HepG2 (cell line): ENCODE measurements around the gene NOCT. TPM values are rescaled to one million over a fixed set of nuclear protein-coding genes. Genes with fewer than 3 reads are reported as not detected.

Source experiments
- ASH2L ChIP-seq: fragments of 300-600, 200-600 bp; sonication (generic); IDR thresholded peaks from 2 replicates; pipeline ENCODE4 v1.7.0; 2017; ENCODE audit warnings: low read depth, mild to moderate bottlenecking, moderate library complexity, mixed read lengths, low read length; ENCODE audit not compliant: insufficient read length
- CC2D1A ChIP-seq: sonication (generic); formaldehyde crosslinking; IDR thresholded peaks from 2 replicates; pipeline ENCODE4 v1.8.1; 2023; ENCODE audit warnings: mild to moderate bottlenecking, missing genetic modification reagents
- HNRNPK ChIP-seq: fragments of 200-400 bp; formaldehyde crosslinking; IDR thresholded peaks from 2 replicates; pipeline ENCODE4 v1.6.1; 2018; ENCODE audit warnings: low read length, low read depth, moderate library complexity, mild to moderate bottlenecking; ENCODE audit not compliant: poor library complexity, severe bottlenecking
- MED1 ChIP-seq: sonication (generic); formaldehyde crosslinking; IDR thresholded peaks from 2 replicates; pipeline ENCODE4 v1.4.0; 2020; ENCODE audit warnings: missing genetic modification reagents
- MZF1 ChIP-seq: sonication (generic); formaldehyde crosslinking; IDR thresholded peaks from 2 replicates; pipeline ENCODE4 v1.8.1; 2023; ENCODE audit warnings: mild to moderate bottlenecking, missing genetic modification reagents, borderline replicate concordance
- NONO ChIP-seq, 2 experiments: fragments of 450-650 bp in 1 of 2; sonication (generic) in 1 of 2; formaldehyde crosslinking in 1 of 2; IDR thresholded peaks in 1 of 2; conservative IDR thresholded peaks in 1 of 2; 2 replicates each; pipeline versions ENCODE4 v1.6.1 to v1.8.0; 2017 to 2022; ENCODE audit warnings: mild to moderate bottlenecking in 1 of 2, missing genetic modification reagents in 1 of 2, moderate library complexity in 1 of 2
- NR2F2 ChIP-seq: IDR thresholded peaks from 2 replicates; pipeline ENCODE4 v1.6.1; 2012; ENCODE audit warnings: low read depth, inconsistent platforms, borderline replicate concordance
- PHF20 ChIP-seq: sonication (generic); formaldehyde crosslinking; IDR thresholded peaks from 2 replicates; pipeline ENCODE4 v1.5.0; 2020; ENCODE audit warnings: mild to moderate bottlenecking, missing genetic modification reagents
- SETDB1 ChIP-seq: sonication (generic); formaldehyde crosslinking; IDR thresholded peaks from 2 replicates; pipeline ENCODE4 v1.5.1; 2020; ENCODE audit warnings: missing genetic modification reagents, mild to moderate bottlenecking, borderline replicate concordance
- ZEB1 ChIP-seq: IDR thresholded peaks from 2 replicates; pipeline ENCODE4 v1.6.1; 2012; ENCODE audit warnings: mild to moderate bottlenecking, low read depth, inconsistent platforms; ENCODE audit not compliant: insufficient replicate concordance
- polyA plus RNA-seq, 8 experiments: library from polyadenylated mRNA; depleted of rRNA in 3 of 8; stranded (reverse) in 7 of 8; unstranded in 1 of 8; fragments of >200 nt; fragmentation: Illumina TruSeq in 4 of 8; extraction: Trizol in 4 of 8; gene quantifications; 2 replicates each; pipeline versions ENCODE4 v1.2.1 to v1.2.3, GENCODE V29; 2011 to 2016; ENCODE audit warnings: low read depth in 4 of 8, missing spikeins in 1 of 8, mixed read lengths in 1 of 8; ENCODE audit not compliant: insufficient read depth in 1 of 8
- total RNA-seq, 5 experiments: library from RNA; depleted of rRNA; stranded (reverse); fragments of >200 nt; fragmentation: Illumina TruSeq; extraction: Trizol; gene quantifications; 2 replicates each; pipeline ENCODE4 v1.2.3, GENCODE V29; 2016; ENCODE audit warnings: low read depth in 1 of 5
- TF ChIP-seq, protein P1 (sequence below): sonication (generic); formaldehyde crosslinking; conservative IDR thresholded peaks from 2 replicates; pipeline ENCODE4 v1.4.0; 2020; ENCODE audit warnings: mild to moderate bottlenecking, missing genetic modification reagents, moderate library complexity
- TF ChIP-seq, protein P2 (sequence below): sonication (generic); formaldehyde crosslinking; IDR thresholded peaks from 2 replicates; pipeline ENCODE4 v1.5.0; 2020; ENCODE audit warnings: mild to moderate bottlenecking, missing genetic modification reagents, borderline replicate concordance
- TF ChIP-seq, protein P3 (sequence below): sonication (generic); formaldehyde crosslinking; IDR thresholded peaks from 2 replicates; pipeline ENCODE4 v1.5.0; 2020; ENCODE audit warnings: missing genetic modification reagents, mild to moderate bottlenecking, borderline replicate concordance
- TF ChIP-seq, protein P4 (sequence below): sonication (generic); formaldehyde crosslinking; IDR thresholded peaks from 2 replicates; pipeline ENCODE4 v1.5.0; 2020; ENCODE audit warnings: missing genetic modification reagents

Gene NOCT
- total and polyA plus RNA-seq, 2 of the 13 experiments (the other 11 are each of a cell fraction or from before 2014, with no cell fraction given) = 3.6 to 13.1 TPM

DNA sequence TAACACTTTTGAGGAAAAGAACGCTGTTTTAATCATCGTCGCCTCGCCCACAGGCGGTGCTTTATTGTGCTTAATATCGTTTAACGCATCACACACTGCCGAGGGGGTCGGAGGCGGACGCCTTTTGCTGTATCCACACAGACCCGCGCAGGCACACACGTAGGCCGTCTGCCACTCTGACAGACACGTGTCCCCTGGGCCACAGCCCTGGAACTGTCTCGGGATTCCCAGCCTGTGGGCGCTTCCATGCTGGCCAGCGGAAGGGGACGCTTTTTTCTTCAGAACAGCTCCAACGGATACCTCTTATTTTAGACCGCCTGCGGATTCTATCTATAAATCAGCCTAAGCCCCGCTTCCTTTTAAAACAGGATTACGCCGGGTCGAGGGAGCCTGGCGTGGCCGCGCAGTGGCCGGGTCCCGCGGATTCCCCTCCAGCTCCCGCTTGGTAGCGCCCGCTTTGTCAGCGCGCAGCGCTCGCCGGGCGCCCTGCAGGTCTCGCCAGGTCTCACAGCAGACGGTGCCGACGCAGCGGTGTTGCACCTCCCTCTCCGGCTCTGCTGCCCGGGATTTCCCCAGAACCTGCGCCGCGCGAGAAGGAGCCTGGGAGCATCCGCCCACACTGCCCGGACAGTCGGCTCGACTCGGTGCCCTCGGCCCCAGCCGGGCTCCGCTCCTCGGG is at the start of gene NOCT (continued):
- TF ChIP-seq, protein P1, sequence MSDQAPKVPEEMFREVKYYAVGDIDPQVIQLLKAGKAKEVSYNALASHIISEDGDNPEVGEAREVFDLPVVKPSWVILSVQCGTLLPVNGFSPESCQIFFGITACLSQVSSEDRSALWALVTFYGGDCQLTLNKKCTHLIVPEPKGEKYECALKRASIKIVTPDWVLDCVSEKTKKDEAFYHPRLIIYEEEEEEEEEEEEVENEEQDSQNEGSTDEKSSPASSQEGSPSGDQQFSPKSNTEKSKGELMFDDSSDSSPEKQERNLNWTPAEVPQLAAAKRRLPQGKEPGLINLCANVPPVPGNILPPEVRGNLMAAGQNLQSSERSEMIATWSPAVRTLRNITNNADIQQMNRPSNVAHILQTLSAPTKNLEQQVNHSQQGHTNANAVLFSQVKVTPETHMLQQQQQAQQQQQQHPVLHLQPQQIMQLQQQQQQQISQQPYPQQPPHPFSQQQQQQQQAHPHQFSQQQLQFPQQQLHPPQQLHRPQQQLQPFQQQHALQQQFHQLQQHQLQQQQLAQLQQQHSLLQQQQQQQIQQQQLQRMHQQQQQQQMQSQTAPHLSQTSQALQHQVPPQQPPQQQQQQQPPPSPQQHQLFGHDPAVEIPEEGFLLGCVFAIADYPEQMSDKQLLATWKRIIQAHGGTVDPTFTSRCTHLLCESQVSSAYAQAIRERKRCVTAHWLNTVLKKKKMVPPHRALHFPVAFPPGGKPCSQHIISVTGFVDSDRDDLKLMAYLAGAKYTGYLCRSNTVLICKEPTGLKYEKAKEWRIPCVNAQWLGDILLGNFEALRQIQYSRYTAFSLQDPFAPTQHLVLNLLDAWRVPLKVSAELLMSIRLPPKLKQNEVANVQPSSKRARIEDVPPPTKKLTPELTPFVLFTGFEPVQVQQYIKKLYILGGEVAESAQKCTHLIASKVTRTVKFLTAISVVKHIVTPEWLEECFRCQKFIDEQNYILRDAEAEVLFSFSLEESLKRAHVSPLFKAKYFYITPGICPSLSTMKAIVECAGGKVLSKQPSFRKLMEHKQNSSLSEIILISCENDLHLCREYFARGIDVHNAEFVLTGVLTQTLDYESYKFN = peak; percentile 13; the same call in 1 of the 2 replicates
- no peak for TF ChIP-seq MZF1 (CRISPR knock-in tag)
- no peak; the same call in 1 of the 2 replicates for TF ChIP-seq NR2F2
- TF ChIP-seq, protein P2, sequence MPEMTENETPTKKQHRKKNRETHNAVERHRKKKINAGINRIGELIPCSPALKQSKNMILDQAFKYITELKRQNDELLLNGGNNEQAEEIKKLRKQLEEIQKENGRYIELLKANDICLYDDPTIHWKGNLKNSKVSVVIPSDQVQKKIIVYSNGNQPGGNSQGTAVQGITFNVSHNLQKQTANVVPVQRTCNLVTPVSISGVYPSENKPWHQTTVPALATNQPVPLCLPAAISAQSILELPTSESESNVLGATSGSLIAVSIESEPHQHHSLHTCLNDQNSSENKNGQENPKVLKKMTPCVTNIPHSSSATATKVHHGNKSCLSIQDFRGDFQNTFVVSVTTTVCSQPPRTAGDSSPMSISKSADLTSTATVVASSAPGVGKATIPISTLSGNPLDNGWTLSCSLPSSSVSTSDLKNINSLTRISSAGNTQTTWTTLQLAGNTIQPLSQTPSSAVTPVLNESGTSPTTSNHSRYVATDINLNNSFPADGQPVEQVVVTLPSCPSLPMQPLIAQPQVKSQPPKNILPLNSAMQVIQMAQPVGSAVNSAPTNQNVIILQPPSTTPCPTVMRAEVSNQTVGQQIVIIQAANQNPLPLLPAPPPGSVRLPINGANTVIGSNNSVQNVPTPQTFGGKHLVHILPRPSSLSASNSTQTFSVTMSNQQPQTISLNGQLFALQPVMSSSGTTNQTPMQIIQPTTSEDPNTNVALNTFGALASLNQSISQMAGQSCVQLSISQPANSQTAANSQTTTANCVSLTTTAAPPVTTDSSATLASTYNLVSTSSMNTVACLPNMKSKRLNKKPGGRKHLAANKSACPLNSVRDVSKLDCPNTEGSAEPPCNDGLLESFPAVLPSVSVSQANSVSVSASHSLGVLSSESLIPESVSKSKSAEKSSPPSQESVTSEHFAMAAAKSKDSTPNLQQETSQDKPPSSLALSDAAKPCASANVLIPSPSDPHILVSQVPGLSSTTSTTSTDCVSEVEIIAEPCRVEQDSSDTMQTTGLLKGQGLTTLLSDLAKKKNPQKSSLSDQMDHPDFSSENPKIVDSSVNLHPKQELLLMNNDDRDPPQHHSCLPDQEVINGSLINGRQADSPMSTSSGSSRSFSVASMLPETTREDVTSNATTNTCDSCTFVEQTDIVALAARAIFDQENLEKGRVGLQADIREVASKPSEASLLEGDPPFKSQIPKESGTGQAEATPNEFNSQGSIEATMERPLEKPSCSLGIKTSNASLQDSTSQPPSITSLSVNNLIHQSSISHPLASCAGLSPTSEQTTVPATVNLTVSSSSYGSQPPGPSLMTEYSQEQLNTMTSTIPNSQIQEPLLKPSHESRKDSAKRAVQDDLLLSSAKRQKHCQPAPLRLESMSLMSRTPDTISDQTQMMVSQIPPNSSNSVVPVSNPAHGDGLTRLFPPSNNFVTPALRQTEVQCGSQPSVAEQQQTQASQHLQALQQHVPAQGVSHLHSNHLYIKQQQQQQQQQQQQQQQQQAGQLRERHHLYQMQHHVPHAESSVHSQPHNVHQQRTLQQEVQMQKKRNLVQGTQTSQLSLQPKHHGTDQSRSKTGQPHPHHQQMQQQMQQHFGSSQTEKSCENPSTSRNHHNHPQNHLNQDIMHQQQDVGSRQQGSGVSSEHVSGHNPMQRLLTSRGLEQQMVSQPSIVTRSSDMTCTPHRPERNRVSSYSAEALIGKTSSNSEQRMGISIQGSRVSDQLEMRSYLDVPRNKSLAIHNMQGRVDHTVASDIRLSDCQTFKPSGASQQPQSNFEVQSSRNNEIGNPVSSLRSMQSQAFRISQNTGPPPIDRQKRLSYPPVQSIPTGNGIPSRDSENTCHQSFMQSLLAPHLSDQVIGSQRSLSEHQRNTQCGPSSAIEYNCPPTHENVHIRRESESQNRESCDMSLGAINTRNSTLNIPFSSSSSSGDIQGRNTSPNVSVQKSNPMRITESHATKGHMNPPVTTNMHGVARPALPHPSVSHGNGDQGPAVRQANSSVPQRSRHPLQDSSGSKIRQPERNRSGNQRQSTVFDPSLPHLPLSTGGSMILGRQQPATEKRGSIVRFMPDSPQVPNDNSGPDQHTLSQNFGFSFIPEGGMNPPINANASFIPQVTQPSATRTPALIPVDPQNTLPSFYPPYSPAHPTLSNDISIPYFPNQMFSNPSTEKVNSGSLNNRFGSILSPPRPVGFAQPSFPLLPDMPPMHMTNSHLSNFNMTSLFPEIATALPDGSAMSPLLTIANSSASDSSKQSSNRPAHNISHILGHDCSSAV (CRISPR knock-in tag) = no peak
- TF ChIP-seq ASH2L = no peak
- peak; percentile 8 for TF ChIP-seq HNRNPK
- TF ChIP-seq CC2D1A (CRISPR knock-in tag) = no peak
- peak; percentile 20; the same call in 1 of the 2 replicates for TF ChIP-seq PHF20 (CRISPR knock-in tag)
- TF ChIP-seq MED1 (CRISPR knock-in tag) = peak; percentile 35
- TF ChIP-seq SETDB1 (CRISPR knock-in tag) = no peak
- TF ChIP-seq, protein P3, sequence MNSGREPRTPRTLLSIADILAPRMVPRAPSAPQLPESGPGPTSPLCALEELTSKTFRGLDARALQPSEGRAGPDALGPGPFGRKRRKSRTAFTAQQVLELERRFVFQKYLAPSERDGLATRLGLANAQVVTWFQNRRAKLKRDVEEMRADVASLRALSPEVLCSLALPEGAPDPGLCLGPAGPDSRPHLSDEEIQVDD (CRISPR knock-in tag) = no peak
- no peak for TF ChIP-seq ZEB1
- TF ChIP-seq, protein P4, sequence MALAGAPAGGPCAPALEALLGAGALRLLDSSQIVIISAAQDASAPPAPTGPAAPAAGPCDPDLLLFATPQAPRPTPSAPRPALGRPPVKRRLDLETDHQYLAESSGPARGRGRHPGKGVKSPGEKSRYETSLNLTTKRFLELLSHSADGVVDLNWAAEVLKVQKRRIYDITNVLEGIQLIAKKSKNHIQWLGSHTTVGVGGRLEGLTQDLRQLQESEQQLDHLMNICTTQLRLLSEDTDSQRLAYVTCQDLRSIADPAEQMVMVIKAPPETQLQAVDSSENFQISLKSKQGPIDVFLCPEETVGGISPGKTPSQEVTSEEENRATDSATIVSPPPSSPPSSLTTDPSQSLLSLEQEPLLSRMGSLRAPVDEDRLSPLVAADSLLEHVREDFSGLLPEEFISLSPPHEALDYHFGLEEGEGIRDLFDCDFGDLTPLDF (CRISPR knock-in tag) = peak; percentile 63; the same call in 1 of the 2 replicates
- no peak for TF ChIP-seq NONO (IDR thresholded peaks at IDR 0.05)
- TF ChIP-seq NONO (CRISPR knock-in tag; conservative IDR thresholded peaks at IDR 0.05) = peak; percentile 94
